SK-N-MC (cell line): Measurements from ENCODE around the gene DCDC2.

Source experiments
- EZH2 ChIP-seq: fragments of 200-600 bp; sonication (generic); IDR thresholded peaks from one replicate; pipeline ENCODE4 v1.6.1; 2017; ENCODE audit warnings: antibody characterized with exemption
- FOXP2 ChIP-seq: optimal IDR thresholded peaks from 2 replicates; pipeline ENCODE3; 2011; ENCODE audit warnings: mild to moderate bottlenecking, moderate library complexity; ENCODE audit not compliant: insufficient read depth; ENCODE audit errors: extremely low read length, control extremely low read depth
- POLR2AphosphoS5 ChIP-seq: IDR thresholded peaks from 2 replicates; pipeline ENCODE4 v1.6.1; 2012; ENCODE audit warnings: mild to moderate bottlenecking, low read depth, low read length, borderline replicate concordance

- TF ChIP-seq EZH2 (no peak), POLR2AphosphoS5 (no peak), FOXP2 (no peak)
Observed at GRCh38 chr6:24322924-24323323, 34.9 kb downstream of the DCDC2 start.
